NCI-H1092 (cell line): ENCODE results near the gene APOA5.
"Not testable (repeated sequence)": the region's sequence is repeated elsewhere in the genome, so short reads cannot be mapped to it uniquely, and the experiment has no call there.

Experiments
- DNase-seq: peaks from one replicate; lab custom pipeline; 2025; lab: John Stamatoyannopoulos, UW

The APOA5 gene

GRCh38 chr11:116827461-116827860 lies 35.8 kb upstream of the APOA5 start:
- DNase-seq: no peak

- DNase-seq: no peak
These were observed 35.2 kb upstream of the APOA5 start for GRCh38 chr11:116826751-116827431.

- DNase-seq: no peak
These were observed 34.4 kb upstream of the APOA5 start for GRCh38 chr11:116825854-116826750.

GRCh38 chr11:116825434-116825833 lies 33.8 kb upstream of the APOA5 start:
- no peak for DNase-seq

DNA sequence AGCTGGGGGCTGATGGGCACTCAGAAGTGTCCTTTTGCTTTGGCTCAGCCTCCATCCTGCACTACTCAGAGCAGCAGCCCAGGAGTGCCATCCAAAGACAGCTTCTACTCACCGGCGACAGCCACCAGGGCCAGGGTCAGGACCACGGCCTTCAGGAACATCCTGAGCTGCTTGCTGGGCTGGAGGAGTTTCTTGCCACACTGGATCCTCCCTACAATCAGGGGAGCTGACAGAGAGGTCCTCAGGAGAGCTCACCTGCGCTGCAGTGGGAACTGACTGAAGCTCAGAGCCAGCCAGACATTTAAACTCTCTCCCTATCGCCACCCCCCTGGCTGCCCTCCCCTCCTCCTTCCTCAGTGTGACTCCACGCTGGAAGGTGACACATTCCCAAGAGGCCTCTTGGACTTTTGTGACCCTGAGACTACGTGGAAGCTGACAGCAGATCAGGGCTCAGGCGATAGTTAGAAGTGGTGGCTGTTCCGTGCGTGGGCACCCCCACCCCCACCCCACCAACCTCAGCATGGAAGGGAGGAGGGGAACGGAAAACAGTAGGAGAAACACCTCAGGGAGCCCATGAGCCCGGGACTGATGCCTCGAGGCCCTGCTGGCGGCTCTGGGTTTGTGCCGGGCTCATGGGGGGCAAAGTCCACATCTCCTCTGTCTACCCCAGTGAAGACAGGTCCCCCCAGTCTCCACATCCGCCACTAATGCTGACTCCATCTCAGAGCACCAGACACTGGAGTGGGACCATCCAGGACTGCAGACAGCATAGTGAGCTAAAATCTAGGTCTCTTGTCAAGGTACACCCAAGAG lies 31.6 kb upstream of the APOA5 start, which contains the start of gene APOA4:
Gene APOA4 (minus strand): TSS at position 274 of the 813 bp plus-strand sequence. CDS start 113 bp downstream, at position 161.
- DNase-seq: no peak

- no peak for DNase-seq
These were observed 30.9 kb upstream of the APOA5 start for GRCh38 chr11:116822575-116822974.

- no peak for DNase-seq
These were observed 29.6 kb upstream of the APOA5 start for GRCh38 chr11:116821050-116821918.

GRCh38 chr11:116819049-116819448 lies 27.4 kb upstream of the APOA5 start:
- DNase-seq: no peak

- DNase-seq: no peak
These were observed 22.8 kb upstream of the APOA5 start for GRCh38 chr11:116814502-116814901.

GRCh38 chr11:116813781-116814471 lies 22.2 kb upstream of the APOA5 start:
- no peak for DNase-seq

DNA sequence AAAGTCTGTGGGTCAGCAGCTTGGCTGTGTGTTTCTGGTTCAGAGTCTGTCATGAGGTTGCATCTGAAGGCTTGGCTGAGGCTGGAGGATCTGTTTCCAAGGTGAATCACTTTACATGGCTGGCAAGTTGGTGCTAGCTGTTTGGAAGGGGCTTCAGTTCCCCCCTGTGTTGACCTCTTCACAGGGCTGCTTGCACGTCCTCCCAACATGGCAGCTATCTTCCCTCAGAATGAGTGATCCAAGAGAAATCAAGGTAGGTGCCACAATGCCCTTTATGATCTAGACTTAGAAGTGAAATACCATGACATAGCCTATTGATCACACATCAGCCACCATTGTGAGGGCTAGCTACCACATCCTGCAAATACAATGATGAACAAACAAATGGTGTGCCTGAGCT lies 21.5 kb upstream of the APOA5 start:
- no peak for DNase-seq

DNA sequence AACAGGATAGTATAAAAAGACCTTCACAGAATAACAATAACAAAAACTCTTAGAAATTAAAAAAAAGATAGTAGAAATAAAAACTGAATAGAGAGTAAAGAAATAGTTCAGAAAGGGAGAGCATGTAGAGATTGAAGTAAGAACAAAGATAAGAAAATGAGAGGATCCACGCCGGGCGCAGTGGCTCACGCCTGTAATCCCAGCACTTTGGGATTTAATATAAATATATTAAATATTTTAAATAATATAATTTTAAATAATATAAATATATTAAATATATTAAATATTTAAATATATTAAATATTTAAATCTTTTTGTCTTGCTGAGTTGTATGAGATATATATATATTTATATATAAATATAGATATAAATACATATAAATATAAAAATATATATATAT lies 20.4 kb upstream of the APOA5 start:
- DNase-seq: no peak

DNA sequence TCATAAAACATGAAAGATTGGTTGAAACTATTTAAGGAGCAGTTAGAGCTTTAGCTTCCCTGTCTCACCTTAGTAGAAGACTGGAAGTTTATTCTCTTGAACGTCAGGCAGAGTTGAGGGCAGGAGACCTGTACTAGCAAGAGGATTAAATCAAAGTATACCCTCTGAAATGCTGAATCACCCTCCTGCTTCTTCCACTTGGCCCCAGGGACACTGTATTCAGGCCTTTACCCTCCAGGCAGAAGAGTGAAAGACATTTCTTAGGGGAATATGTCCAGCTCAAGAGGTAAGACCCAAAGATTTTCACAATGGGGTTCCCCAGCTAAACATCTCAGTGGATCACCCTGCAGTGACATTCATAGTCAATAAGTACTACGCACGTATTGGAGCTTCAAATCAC lies 19.5 kb upstream of the APOA5 start:
- DNase-seq: no peak

- DNase-seq: no peak
These were observed 16.8 kb upstream of the APOA5 start for GRCh38 chr11:116808262-116809175.

GRCh38 chr11:116807601-116808261 lies 16.1 kb upstream of the APOA5 start:
- no peak for DNase-seq

DNA sequence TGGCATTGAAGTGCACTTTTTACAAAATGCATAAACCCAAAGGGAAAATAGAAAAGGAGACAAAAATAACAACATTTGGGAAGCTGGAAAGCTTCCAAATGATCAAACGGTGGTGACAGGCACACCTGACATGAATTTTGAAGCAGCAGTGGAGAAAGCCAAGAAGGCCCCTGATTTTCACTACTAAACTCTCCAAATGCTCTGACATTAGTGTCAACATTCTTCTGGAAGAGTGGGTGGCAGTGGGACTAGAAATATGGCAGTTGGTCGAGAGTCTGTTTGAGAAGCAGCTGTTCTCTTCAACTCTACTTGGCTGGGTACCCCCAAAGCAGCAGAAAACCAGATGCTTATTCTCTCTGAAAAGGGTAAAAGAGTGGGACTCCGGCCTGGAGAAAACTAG lies 12.3 kb upstream of the APOA5 start:
- no peak for DNase-seq

DNA sequence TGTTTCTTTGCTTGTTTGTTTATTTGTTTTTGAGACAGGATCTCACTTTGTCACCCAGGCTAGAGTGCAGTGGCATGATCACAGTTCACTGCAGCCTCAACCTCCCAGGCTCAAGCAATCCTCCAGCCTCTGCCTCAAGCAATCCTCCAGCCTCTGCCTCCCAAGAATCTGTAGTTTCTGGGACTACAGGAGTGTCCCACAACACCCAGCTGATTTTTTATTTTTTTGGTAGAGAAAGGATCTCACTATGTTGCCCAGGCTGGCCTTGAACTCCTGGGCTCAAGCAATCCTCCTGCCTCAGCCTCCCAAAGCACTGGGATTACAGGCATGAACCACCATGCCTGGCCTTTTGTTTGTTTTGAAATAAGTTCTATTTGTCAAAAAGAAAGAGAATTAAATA lies 10.0 kb upstream of the APOA5 start:
- not testable (repeated sequence) for DNase-seq

- no peak for DNase-seq
These were observed 8.9 kb upstream of the APOA5 start for GRCh38 chr11:116800610-116801009.

- no peak for DNase-seq
These were observed 6.7 kb upstream of the APOA5 start for GRCh38 chr11:116798368-116798767.
